Anterior cingulate cortex (tissue), 58 donors: Measurements from ENCODE around the gene MRRF.
A peak's percentile ranks its signal among the peaks of the same experiment; 100 is the strongest.
"Not testable (repeated sequence)": the region's sequence is repeated elsewhere in the genome, so short reads cannot be mapped to it uniquely, and the experiment has no call there.

ENCODE experiments used
- DNase-seq, 58 donors: peaks; one replicate each; lab custom pipeline; 2025; lab: John Stamatoyannopoulos, UW

The MRRF gene

GRCh38 chr9:122268041-122268814 is 3.5 kb downstream of the MRRF start:
- no peak for DNase-seq

- DNase-seq, result no peak
Observed at GRCh38 chr9:122274055-122274454, 9.4 kb downstream of the MRRF start.

GRCh38 chr9:122276096-122276495 is 11.4 kb downstream of the MRRF start:
- DNase-seq, result no peak

- no peak for DNase-seq
Observed at GRCh38 chr9:122277285-122277897, 12.7 kb downstream of the MRRF start.

- no peak for DNase-seq
Observed at GRCh38 chr9:122281368-122281767, 16.7 kb downstream of the MRRF start.

GRCh38 chr9:122286764-122287163 is 22.1 kb downstream of the MRRF start:
- DNase-seq, result no peak

GRCh38 chr9:122287214-122287720 is 22.6 kb downstream of the MRRF start:
- DNase-seq, result no peak

GRCh38 chr9:122291458-122291857 is 26.8 kb downstream of the MRRF start:
- DNase-seq, result no peak

GRCh38 chr9:122294531-122294930 is 29.8 kb downstream of the MRRF start:
- DNase-seq, result no peak

GRCh38 chr9:122297512-122297911 is 32.8 kb downstream of the MRRF start:
- DNase-seq, result no peak

- no peak for DNase-seq
Observed at GRCh38 chr9:122302237-122303093, 37.8 kb downstream of the MRRF start.

GRCh38 chr9:122307061-122307460 is 42.4 kb downstream of the MRRF start:
- DNase-seq, result no peak

- DNase-seq, result no peak
Observed at GRCh38 chr9:122307925-122308324, 43.2 kb downstream of the MRRF start.

- DNase-seq, result no peak
Observed at GRCh38 chr9:122309861-122310260, 45.2 kb downstream of the MRRF start.

GRCh38 chr9:122314165-122314564 is 49.5 kb downstream of the MRRF start:
- DNase-seq, result peak in 2 of 58 donors; percentile 8 to 14

GRCh38 chr9:122315534-122315933 is 50.9 kb downstream of the MRRF start:
- DNase-seq, result no peak

- DNase-seq, result peak in 45 of 58 donors; percentile 10 to 83 (median 49)
Observed at GRCh38 chr9:122318284-122318683, 53.6 kb downstream of the MRRF start.

GRCh38 chr9:122320413-122320881 is 55.8 kb downstream of the MRRF start:
- DNase-seq, result peak in 18 of 58 donors; percentile 7 to 65 (median 18)

- peak in 2 of 58 donors; percentile 2 to 8 for DNase-seq
Observed at GRCh38 chr9:122322553-122322952, 57.9 kb downstream of the MRRF start.

- not testable (repeated sequence) for DNase-seq
Observed at GRCh38 chr9:122324665-122325064, 60.0 kb downstream of the MRRF start.

- DNase-seq, result no peak
Observed at GRCh38 chr9:122325124-122325523, 60.4 kb downstream of the MRRF start.
